ENCODE data around the gene HOXA11.

HOXA11 gene

GRCh38 chr7:27220440-27220955 lies 35.5 kb upstream of the HOXA11 start:
- no peak for TF ChIP-seq CTCF (IDR thresholded peaks at IDR 0.05; ENCODE audit: low read depth, low read length)
- TF ChIP-seq POLR2A (IDR thresholded peaks at IDR 0.05; ENCODE audit: extremely low read depth, insufficient read length) = no peak
- no peak for TF ChIP-seq MYC (IDR thresholded peaks at IDR 0.05; ENCODE audit: low read depth, low read length)
- no peak for TF ChIP-seq MAX (IDR thresholded peaks at IDR 0.05; ENCODE audit: low read depth, low read length)
- DNase-seq (ENCODE audit: low read depth) = no peak
- no peak overlapping the region for H3K4me3 ChIP-seq (ENCODE audit: low read depth, low read length)

GRCh38 chr7:27219821-27220220 lies 34.8 kb upstream of the HOXA11 start:
- DNase-seq (ENCODE audit: low read depth) = no peak
- TF ChIP-seq POLR2A (IDR thresholded peaks at IDR 0.05; ENCODE audit: extremely low read depth, insufficient read length) = no peak
- TF ChIP-seq MAX (IDR thresholded peaks at IDR 0.05; ENCODE audit: low read depth, low read length) = no peak
- TF ChIP-seq MYC (IDR thresholded peaks at IDR 0.05; ENCODE audit: low read depth, low read length) = no peak
- TF ChIP-seq CTCF (IDR thresholded peaks at IDR 0.05; ENCODE audit: low read depth, low read length) = no peak
- H3K4me3 ChIP-seq (ENCODE audit: low read depth, low read length) = no peak overlapping the region

- TF ChIP-seq POLR2A (IDR thresholded peaks at IDR 0.05; ENCODE audit: extremely low read depth, insufficient read length) (no peak), MAX (IDR thresholded peaks at IDR 0.05; ENCODE audit: low read depth, low read length) (no peak), CTCF (IDR thresholded peaks at IDR 0.05; ENCODE audit: low read depth, low read length) (no peak), MYC (IDR thresholded peaks at IDR 0.05; ENCODE audit: low read depth, low read length) (no peak)
- DNase-seq (ENCODE audit: low read depth) = no peak
- no peak overlapping the region for H3K4me3 ChIP-seq (ENCODE audit: low read depth, low read length)
Measured at GRCh38 chr7:27217951-27218350, 32.9 kb upstream of the HOXA11 start.

GRCh38 chr7:27215356-27215755 lies 30.3 kb upstream of the HOXA11 start:
- DNase-seq (ENCODE audit: low read depth) = no peak
- no peak overlapping the region for H3K4me3 ChIP-seq (ENCODE audit: low read depth, low read length)
- no peak for TF ChIP-seq POLR2A (IDR thresholded peaks at IDR 0.05; ENCODE audit: extremely low read depth, insufficient read length)
- TF ChIP-seq MYC (IDR thresholded peaks at IDR 0.05; ENCODE audit: low read depth, low read length) = no peak
- no peak for TF ChIP-seq CTCF (IDR thresholded peaks at IDR 0.05; ENCODE audit: low read depth, low read length)
- TF ChIP-seq MAX (IDR thresholded peaks at IDR 0.05; ENCODE audit: low read depth, low read length) = no peak

GRCh38 chr7:27214239-27214950 lies 29.4 kb upstream of the HOXA11 start:
- TF ChIP-seq MYC (IDR thresholded peaks at IDR 0.05; ENCODE audit: low read depth, low read length) = no peak
- TF ChIP-seq POLR2A (IDR thresholded peaks at IDR 0.05; ENCODE audit: extremely low read depth, insufficient read length) = no peak
- no peak for TF ChIP-seq CTCF (IDR thresholded peaks at IDR 0.05; ENCODE audit: low read depth, low read length)
- no peak for TF ChIP-seq MAX (IDR thresholded peaks at IDR 0.05; ENCODE audit: low read depth, low read length)
- no peak for DNase-seq (ENCODE audit: low read depth)
- H3K4me3 ChIP-seq (ENCODE audit: low read depth, low read length) = no peak overlapping the region
